Measurements from ENCODE around the gene ADCY5. TPM values are rescaled to one million over a fixed set of nuclear protein-coding genes. Genes with fewer than 3 reads are reported as not detected.

The ADCY5 gene
- total and polyA plus RNA-seq, 4 donors: 0.74 to 6.6 (median 2.9) TPM

GRCh38 chr3:123476967-123477750, 28.3 kb upstream of the ADCY5 start (continued):
- TF ChIP-seq ZBTB33 (IDR thresholded peaks at IDR 0.05): no peak

- H3K4me3 ChIP-seq (ENCODE audit: low read depth in 1 of 3, low read length in 3 of 3): no peak overlapping the region
- no peak for DNase-seq (ENCODE audit: low spot score)
These were observed 26.9 kb upstream of the ADCY5 start for GRCh38 chr3:123475786-123476185.

More at GRCh38 chr3:123475786-123476185, 26.9 kb upstream of the ADCY5 start:
- 81% methylated on average over 7 of the region's 7 CpGs for WGBS
- Histone ChIP-seq H3K9ac (ENCODE audit: low read depth in 1 of 2, low read length in 2 of 2) (no peak overlapping the region), H3K9me3 (ENCODE audit: control insufficient read depth in 4 of 4, low read length in 3 of 4) (no peaks in the 10 kb centered on the region), H3K27ac (ENCODE audit: low read depth in 1 of 2, low read length in 2 of 2) (no peak overlapping the region), H3K27me3 (ENCODE audit: control insufficient read depth in 4 of 4, insufficient read depth in 4 of 4, low read length in 3 of 4) (no peaks in the 10 kb centered on the region), H3K4me1 (ENCODE audit: control insufficient read depth in 4 of 4, insufficient read depth in 4 of 4, low read length in 3 of 4) (no peaks in the 10 kb centered on the region), H3K36me3 (ENCODE audit: control insufficient read depth in 4 of 4, insufficient read depth in 3 of 4, low read depth in 1 of 4, low read length in 3 of 4) (no peaks in the 10 kb centered on the region)
- TF ChIP-seq FOXA1 (IDR thresholded peaks at IDR 0.05) (no peak), HNF4G (IDR thresholded peaks at IDR 0.05) (no peak), REST (IDR thresholded peaks at IDR 0.05) (no peak), SP1 (IDR thresholded peaks at IDR 0.05) (no peak), GABPA (IDR thresholded peaks at IDR 0.05 in 1 of 2, conservative IDR thresholded peaks at IDR 0.05 in 1 of 2) (no peak), CTCF (IDR thresholded peaks at IDR 0.05; ENCODE audit: low read depth, low read length, missing input control) (no peak), EGR1 (IDR thresholded peaks at IDR 0.05; ENCODE audit: low read depth in 2 of 2) (no peak), MAX (IDR thresholded peaks at IDR 0.05) (no peak), TAF1 (conservative IDR thresholded peaks at IDR 0.05) (no peak), YY1 (IDR thresholded peaks at IDR 0.05) (no peak), JUND (IDR thresholded peaks at IDR 0.05) (no peak), HNF4A (conservative IDR thresholded peaks at IDR 0.05) (no peak), FOXA2 (IDR thresholded peaks at IDR 0.05) (no peak), ATF3 (IDR thresholded peaks at IDR 0.05) (no peak), NR2F2 (IDR thresholded peaks at IDR 0.05) (no peak), RXRA (IDR thresholded peaks at IDR 0.05) (no peak), ZBTB33 (IDR thresholded peaks at IDR 0.05) (no peak), RAD21 (IDR thresholded peaks at IDR 0.05) (no peak)

All from liver (tissue), 9 donors.